Peyer's patch (tissue), 4 donors: ENCODE results near the gene TSPAN4.

Experiments used
- POLR2A ChIP-seq, 2 donors: fragments of 450-650 bp; IDR thresholded peaks; one replicate each; pipeline ENCODE4 v1.5.1; 2017; ENCODE audit warnings: antibody characterized with exemption in 2 of 2, mild to moderate bottlenecking in 2 of 2, moderate library complexity in 2 of 2
- TF ChIP-seq, protein P1 (sequence below), 6 experiments: fragments of 450-650 bp in 4 of 6; fragments of 200-600 bp in 2 of 6; sonication (generic) in 1 of 6; IDR thresholded peaks; one replicate each; pipeline ENCODE4 v1.5.1; 2017 to 2019; ENCODE audit warnings: antibody characterized with exemption in 6 of 6, mild to moderate bottlenecking in 3 of 6, moderate library complexity in 1 of 6

DNA sequence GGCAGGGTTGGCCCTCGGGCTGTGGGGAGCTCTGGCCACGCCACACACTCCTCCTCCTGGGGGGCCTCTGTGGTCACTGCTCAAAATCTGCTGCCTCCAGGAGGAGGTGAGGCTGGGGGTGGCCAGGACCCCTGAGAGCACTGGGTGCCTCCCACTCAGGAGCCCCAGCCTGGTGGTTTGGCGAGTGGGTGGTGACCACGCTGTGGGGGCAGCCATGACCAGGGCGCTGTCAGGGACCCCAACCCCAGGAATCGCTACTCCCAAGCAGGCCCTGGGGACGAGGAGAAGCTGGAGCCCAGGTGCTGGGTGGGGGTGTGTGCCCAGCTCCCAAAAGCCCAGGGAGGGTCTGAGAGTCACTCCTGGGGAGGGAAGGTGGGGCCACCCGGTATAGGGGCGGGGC is 30.1 kb downstream of the TSPAN4 start:
- TF ChIP-seq, protein P1, sequence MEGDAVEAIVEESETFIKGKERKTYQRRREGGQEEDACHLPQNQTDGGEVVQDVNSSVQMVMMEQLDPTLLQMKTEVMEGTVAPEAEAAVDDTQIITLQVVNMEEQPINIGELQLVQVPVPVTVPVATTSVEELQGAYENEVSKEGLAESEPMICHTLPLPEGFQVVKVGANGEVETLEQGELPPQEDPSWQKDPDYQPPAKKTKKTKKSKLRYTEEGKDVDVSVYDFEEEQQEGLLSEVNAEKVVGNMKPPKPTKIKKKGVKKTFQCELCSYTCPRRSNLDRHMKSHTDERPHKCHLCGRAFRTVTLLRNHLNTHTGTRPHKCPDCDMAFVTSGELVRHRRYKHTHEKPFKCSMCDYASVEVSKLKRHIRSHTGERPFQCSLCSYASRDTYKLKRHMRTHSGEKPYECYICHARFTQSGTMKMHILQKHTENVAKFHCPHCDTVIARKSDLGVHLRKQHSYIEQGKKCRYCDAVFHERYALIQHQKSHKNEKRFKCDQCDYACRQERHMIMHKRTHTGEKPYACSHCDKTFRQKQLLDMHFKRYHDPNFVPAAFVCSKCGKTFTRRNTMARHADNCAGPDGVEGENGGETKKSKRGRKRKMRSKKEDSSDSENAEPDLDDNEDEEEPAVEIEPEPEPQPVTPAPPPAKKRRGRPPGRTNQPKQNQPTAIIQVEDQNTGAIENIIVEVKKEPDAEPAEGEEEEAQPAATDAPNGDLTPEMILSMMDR (IDR thresholded peaks at IDR 0.05) = no peak
- TF ChIP-seq POLR2A (IDR thresholded peaks at IDR 0.05) = no peak
